Stimulated activated CD4-positive, alpha-beta T cell treated with anti-CD3 and anti-CD28 coated beads, Interleukin-12 subunit alpha, Interleukin-12 subunit beta, amount 100 ng/mL, for 4 hours (primary cell): ENCODE measurements around the gene CACNA1E.

Experiments
- DNase-seq: peaks from one replicate; pipeline ENCODE4 v3.0.0-alpha.2; 2020

Gene CACNA1E

DNA sequence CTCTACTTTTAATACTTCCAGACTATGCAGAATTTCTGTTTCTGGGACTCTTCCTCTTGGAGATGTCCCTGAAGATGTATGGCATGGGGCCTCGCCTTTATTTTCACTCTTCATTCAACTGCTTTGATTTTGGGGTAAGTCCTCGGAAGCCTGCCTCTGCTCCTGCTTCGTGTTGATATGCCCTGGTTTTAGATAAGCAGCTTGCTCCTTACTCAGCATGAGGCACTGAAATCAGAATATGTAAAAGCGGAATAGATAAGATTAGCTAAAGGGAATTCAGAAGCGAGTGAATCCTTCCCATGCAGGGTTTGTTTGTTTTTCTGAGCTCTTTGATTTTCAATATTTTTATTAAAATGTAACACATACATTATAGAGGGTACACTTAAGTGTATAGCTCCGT, 234.7 kb downstream of the CACNA1E start:
- no peak for DNase-seq

DNA sequence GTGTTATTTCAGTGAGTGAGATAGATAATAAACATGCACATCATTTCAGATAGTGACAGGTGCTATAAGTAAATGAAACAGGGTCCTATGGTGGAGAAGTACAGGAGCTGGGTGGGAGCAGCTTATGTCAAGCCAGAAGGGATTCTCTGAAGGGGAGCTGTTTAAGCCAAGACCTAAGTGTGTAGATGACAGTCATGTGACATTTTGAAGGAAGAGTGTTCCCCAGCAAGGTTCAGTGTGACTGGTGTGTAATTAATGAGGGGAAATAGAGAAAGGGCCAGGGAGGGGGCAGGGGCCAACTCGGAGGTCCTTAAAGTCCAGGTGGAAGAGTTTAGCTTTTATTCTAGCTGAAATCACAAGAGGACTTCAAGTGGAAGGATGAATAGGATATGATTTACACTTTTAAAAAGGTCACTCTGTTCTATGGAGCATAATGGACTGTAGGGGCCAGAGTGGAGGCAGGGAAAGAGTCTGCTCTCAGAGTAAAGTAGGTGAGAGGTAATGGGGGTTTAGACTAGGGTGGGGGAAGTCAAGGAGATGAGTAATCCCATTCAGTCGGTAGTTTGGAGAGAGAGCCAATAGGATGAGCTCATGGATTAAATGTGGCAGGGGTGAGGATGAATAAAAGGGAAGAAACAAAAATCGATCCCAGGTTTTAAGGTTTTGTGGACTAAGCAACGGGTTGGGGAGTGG, 243.1 kb downstream of the CACNA1E start:
- no peak for DNase-seq

GRCh38 chr1:181730606-181731005, 247.3 kb downstream of the CACNA1E start:
- no peak for DNase-seq

DNA sequence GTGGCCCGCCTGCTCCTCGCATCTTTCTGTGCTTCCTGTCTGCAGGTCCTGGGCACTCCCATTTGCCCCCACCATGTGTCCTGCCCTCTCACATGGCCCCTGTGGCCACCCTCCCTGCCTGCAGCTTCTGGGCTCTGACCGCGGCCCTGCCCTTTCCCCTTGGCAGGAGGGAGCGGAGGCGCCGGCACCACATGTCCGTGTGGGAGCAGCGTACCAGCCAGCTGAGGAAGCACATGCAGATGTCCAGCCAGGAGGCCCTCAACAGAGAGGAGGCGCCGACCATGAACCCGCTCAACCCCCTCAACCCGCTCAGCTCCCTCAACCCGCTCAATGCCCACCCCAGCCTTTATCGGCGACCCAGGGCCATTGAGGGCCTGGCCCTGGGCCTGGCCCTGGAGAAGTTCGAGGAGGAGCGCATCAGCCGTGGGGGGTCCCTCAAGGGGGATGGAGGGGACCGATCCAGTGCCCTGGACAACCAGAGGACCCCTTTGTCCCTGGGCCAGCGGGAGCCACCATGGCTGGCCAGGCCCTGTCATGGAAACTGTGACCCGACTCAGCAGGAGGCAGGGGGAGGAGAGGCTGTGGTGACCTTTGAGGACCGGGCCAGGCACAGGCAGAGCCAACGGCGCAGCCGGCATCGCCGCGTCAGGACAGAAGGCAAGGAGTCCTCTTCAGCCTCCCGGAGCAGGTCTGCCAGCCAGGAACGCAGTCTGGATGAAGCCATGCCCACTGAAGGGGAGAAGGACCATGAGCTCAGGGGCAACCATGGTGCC, 249.1 kb downstream of the CACNA1E start:
- DNase-seq: no peak

- no peak for DNase-seq
Observed at GRCh38 chr1:181733486-181733885, 250.2 kb downstream of the CACNA1E start.

DNA sequence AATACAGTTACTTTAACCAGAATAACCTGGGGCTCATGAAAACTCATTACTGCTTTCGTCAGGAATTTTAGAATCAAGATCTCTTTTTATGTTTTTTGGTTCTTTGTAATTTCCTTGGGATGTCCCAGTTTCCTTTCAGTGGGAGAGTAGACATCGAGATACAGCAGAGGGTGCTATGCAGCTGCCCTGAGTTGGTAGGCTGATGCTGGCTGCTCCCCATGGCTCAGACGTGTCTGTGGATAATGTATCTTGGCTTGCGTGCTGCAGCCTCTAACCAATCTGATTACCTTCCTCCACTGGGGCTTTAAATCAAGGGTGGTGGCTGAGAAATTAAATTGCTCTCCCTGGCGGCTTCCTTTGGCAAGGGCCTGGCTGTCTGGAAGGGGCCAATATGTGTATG, 253.7 kb downstream of the CACNA1E start:
- DNase-seq: no peak

GRCh38 chr1:181739214-181739613, 255.9 kb downstream of the CACNA1E start:
- no peak for DNase-seq

DNA sequence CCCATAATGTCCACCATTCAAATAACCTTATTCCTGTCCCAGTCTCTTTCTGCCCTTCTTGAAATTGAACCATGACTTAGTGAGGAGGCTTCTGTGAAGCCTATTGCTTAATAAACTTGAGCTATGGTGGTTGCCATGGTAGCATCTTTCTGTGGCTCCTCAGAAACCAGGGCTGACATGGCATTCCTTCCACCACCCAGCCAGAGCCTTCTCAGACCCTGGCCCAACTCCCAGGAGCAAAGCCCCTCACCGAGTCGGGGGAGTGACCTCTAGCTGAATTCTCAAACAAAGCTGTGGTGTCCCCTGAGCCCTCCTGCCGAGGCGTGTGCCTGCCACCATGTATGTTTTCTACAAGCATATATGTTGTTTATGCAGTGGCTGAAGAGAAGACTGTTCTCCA, 259.1 kb downstream of the CACNA1E start:
- no peak for DNase-seq

DNA sequence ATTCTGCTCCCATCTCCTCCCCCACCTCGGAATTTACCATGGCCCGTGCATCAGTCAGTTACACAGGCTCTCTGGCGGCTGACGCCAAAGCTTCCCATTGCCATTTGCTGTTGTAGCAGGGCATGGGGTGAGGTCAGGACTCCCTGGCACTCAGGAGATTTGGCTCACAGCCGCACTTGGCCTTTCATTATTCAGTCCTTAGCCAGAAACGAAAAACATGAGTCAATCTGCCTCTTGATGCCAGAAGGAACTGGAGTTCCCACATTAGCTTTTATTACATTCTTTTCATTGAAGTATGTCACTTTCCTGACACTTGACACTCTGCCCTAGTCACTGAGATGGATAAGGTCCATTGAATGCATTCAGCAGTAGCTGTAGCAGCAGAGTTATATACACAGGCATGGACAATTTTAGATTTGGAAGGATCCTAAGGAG, 260.6 kb downstream of the CACNA1E start:
- DNase-seq: no peak

DNA sequence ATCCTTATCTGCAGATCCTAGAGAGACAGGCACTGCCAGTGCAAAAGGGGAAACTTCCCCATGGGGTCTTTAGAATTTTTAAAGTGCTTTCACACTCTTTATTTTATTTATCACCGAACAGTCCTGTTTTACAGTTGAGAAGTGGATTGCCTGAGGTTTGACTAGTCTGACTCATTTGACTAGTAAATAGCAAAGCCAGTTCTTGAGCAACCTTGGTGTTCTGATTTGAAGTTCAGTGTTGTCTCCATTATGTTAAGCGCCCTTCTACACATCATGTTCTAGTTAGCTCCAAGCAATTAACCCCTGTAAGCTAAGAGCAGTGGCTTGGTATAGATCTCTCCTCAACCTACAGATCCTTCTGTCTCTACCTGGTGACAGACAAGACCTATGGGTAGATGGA, 262.9 kb downstream of the CACNA1E start:
- no peak for DNase-seq

DNA sequence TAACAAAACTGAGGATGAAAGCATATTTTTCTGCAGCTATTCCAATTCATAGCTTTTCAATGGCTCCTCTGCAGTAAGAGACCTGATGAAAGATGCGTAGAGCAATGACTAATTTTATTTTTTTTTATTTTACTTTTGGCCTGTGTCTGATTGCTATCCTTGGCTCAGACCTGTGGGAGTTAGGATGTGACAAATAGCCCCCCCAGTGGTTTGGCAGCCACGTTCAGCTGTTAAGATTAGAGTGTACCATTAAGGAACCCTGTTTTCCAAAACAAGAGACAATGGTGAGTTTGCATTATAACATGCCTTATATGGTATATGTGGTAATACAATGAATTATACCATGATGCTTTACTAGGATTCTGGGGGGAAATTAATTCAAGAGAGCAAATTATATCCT, 264.7 kb downstream of the CACNA1E start:
- no peak for DNase-seq

DNA sequence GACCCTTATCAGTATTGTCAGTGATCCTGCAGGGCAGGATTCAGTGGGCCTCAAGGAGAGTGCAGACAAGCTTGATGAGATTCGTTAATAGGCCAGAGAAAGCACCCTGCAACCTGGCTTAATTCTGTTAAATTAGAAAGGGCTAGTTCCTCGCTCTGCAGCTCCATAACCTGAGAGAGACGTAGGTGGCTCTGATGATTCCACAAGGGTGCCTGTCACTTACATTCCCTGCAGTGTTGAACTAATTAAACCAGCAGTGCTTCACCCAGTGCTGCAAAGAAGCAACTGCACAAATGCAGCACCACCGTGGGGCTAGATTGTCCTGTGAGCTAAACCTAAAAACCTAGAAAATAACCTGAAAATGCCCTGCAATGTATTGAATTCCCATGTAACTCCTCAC, 270.8 kb downstream of the CACNA1E start:
- no peak for DNase-seq

DNA sequence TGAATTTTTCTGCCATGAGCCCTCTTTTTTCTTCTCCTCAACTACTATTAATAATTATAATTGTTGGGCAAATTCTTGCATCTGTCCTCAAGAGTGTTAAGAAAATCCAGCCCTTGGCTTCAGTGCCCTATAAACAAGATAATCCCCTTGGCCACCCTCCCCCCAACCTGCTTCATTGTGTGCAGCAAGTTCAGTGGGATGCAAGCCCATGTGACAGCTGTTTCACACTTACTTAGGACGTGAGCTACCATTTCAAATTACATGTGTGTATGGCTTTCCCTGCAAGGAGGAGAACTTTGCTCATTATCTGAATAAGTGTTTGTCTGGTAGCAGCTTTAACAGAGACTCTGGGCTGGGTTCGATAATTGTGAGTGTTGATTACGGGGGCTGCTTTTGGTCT, 276.2 kb downstream of the CACNA1E start:
- no peak for DNase-seq

DNA sequence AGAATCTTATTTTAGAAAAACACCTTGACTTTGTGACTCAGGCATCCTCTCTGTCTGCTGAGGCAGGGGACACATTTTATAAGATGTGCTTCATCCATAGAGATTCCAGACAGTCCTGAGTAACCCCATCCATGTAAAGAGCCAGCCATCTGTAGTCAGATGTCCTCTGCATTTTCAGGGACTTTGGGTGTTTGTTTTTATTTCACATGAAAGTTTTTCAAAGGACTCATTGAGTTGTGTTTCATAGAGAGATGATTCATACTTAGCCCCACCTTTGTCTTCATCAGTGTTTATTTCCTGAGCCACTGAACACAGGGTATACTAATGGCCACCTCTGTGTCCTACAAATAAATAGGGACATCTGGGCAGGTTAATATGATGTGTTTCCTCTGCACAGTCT, 280.4 kb downstream of the CACNA1E start:
- no peak for DNase-seq

GRCh38 chr1:181765451-181766026, 282.2 kb downstream of the CACNA1E start:
- DNase-seq: no peak

DNA sequence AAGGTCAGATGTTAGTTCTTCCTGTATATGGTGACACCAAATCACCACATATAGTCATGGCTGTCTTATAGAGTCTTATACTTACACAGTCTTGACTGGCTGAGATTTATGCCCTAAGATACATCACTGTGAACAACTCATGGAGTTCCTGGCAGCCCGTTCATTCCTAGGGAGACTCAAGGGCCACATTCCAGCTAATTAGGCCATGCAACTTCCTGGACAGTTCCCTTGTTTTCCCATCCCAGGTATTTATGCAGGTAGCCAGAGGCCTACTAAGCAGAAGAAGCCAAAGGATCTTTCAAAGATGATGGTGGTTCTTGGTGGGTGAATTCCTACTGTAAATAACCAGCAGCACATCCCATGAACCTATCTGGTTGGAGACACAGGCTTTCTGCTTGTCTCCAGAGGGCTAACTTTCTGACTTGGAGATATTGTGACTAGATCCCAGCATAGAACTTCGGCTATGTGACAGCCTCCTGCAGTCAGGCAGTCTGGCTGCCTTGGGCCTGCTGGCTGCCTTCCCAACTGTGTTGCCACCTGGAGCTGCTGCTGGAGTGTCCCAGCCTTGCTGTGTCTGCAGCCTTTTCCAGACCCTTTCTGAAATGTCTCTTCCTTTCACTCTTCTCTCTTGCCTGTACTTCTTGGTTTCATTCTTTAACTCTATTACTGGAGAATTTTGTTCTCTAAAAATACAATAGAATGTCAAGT, 283.8 kb downstream of the CACNA1E start:
- DNase-seq: no peak

- DNase-seq: no peak
Observed at GRCh38 chr1:181768211-181768929, 285.1 kb downstream of the CACNA1E start.

DNA sequence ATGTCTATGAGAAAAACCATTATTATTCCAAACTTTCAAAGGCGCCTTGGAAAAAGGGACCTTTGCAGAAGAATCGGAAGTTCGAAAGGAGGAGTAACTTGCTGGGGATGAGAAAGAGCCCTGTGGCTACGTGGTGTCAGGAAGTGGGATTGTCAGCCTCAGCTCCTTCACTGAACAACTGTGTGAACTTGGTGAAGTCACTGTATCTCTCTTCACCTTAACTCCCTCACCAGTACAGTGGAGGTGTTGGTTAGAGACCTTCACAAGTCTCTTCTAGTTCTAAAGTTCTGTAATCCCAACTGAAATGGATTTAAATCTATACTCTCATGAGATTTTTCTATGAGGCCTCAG, 285.6 kb downstream of the CACNA1E start:
- no peak for DNase-seq

DNA sequence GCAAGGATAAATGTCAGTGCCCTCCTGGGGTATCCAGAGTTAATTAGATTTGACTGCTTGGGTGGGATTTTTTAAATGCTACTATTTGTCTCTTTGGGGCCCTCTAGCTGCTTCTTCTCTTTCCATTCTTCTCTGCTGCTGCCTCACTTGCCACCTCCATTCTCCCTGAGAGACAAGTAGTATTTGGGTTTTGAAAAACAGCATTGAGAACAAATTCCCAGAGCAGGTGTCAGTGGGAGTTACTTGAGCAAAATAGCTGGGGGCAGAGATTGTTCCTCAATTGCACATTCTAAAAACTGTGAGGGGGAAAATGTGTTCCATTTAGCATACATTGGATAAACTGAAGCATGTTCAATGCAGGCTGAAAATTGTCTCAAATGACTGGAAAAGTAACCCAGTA, 286.5 kb downstream of the CACNA1E start:
- no peak for DNase-seq

DNA sequence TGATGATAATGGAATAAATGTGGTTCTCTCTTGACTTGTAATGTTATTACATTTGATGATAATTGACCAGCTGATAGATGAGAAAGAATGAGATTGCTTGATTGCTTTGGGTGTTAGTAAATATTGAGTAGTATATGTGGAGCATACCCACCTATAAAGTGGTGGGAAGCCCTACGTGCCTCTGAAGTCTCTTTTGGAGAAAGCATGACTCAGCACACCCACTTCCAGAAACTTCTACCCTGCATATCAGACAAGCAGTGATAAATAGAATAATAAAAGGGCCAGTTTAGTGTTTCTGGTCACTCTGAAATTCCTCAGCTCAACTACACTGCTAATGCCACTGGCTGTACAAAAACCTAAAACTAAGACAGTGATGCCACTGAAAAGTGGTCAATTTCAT, 289.4 kb downstream of the CACNA1E start:
- no peak for DNase-seq

GRCh38 chr1:181776044-181776443, 292.7 kb downstream of the CACNA1E start:
- DNase-seq: no peak

DNA sequence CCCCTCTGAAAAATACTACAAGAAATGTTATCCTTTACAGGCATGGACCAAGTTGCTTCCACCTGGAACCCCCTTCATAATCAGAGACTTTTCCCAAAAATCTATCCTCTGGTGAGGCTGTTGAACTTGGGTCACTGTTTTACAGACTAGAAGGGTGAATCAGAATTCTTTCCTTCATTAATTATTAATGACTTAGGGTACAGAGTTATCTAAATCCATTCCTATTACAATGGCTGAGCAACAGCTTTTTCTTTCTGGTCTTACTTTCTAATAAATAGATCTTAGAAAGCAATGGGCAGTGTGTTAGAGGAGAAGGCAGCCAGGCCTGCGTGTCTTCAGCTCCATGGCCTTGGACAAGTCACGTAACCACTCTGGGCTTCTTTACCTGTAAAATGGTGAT, 294.0 kb downstream of the CACNA1E start:
- no peak for DNase-seq

DNA sequence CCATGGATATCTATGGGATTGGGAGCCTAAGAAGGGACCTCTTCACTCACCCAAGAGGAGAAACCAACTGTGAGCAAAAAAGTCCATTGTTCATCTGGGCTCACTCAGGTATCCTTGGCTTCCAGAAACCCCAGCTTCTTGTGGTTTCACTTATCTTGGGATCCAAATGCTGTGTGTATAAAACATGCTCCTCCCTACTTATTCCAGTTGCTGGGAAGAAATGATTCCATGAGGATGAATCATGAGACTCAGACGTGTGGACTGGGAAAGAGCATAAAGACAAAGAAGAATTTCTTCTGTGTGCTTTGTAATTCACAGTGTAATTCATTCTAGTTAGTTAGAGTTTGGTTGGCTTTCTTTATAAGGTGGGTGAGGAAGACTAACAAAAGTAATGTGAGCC, 294.5 kb downstream of the CACNA1E start:
- DNase-seq: no peak
